ENCODE data around the gene ZNF883. TPM values are rescaled to one million over a fixed set of nuclear protein-coding genes. Genes with fewer than 3 reads are reported as not detected.

Gene ZNF883
- total and polyA plus RNA-seq, 4 donors = 0.03 to 0.23 (median 0.10) TPM

DNA sequence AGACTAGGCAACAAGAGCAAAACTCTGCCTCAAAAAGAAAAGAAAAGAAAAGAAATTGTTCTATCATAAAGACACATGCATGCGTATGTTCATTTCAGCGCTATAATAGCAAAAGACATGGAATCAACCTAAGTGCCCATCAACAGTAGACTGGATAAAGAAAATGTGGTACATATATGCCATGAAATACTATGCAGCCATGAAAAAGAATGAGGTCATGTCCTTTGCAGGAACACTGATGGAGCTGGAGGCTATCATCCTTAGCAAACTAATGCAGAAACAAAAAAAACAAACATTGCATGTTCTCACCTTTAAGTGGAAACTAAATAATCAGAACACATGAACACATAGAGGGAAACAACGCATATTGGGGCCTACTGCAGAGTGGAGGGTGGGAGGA, 6.3 kb upstream of the ZNF883 start (continued):
- TF ChIP-seq GABPA (IDR thresholded peaks at IDR 0.05 in 1 of 2, conservative IDR thresholded peaks at IDR 0.05 in 1 of 2) = no peak
- TF ChIP-seq, protein P1, sequence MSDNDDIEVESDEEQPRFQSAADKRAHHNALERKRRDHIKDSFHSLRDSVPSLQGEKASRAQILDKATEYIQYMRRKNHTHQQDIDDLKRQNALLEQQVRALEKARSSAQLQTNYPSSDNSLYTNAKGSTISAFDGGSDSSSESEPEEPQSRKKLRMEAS (IDR thresholded peaks at IDR 0.05) = no peak
- TF ChIP-seq, protein P2, sequence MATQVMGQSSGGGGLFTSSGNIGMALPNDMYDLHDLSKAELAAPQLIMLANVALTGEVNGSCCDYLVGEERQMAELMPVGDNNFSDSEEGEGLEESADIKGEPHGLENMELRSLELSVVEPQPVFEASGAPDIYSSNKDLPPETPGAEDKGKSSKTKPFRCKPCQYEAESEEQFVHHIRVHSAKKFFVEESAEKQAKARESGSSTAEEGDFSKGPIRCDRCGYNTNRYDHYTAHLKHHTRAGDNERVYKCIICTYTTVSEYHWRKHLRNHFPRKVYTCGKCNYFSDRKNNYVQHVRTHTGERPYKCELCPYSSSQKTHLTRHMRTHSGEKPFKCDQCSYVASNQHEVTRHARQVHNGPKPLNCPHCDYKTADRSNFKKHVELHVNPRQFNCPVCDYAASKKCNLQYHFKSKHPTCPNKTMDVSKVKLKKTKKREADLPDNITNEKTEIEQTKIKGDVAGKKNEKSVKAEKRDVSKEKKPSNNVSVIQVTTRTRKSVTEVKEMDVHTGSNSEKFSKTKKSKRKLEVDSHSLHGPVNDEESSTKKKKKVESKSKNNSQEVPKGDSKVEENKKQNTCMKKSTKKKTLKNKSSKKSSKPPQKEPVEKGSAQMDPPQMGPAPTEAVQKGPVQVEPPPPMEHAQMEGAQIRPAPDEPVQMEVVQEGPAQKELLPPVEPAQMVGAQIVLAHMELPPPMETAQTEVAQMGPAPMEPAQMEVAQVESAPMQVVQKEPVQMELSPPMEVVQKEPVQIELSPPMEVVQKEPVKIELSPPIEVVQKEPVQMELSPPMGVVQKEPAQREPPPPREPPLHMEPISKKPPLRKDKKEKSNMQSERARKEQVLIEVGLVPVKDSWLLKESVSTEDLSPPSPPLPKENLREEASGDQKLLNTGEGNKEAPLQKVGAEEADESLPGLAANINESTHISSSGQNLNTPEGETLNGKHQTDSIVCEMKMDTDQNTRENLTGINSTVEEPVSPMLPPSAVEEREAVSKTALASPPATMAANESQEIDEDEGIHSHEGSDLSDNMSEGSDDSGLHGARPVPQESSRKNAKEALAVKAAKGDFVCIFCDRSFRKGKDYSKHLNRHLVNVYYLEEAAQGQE (IDR thresholded peaks at IDR 0.05) = no peak

DNA sequence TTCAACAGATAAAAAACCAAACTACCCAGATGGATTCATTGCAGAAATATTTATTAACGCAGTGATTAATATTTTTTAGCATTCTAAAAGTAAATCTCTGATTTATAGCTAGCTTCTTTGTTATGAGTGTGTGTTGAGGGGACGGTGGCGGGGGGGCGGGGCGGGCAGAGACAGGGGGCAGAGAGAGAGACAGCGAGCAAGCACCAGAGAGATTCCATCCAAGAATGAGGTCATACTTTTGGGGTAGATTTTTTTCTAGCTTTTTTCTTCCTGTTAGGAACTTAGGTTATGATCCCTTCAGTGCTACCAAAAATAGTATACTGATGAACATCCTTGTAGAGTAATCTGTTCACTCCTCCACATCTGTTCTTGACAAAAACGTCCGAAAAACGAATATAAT, 500 bp upstream of the ZNF883 start:
- Histone ChIP-seq H3K4me3 (ENCODE audit: low read depth in 1 of 3, low read length in 3 of 3) (no peak overlapping the region), H3K9me3 (ENCODE audit: control insufficient read depth in 4 of 4, low read length in 3 of 4) (peaks cover 5 to 27% (median 14%) of the 10 kb centered on the region in 4 donors), H3K27me3 (ENCODE audit: control insufficient read depth in 4 of 4, insufficient read depth in 4 of 4, low read length in 3 of 4) (peaks cover 0 to 3% (median 0%) of the 10 kb centered on the region in 4 donors), H3K36me3 (ENCODE audit: control insufficient read depth in 4 of 4, insufficient read depth in 3 of 4, low read depth in 1 of 4, low read length in 3 of 4) (no peaks in the 10 kb centered on the region), H3K9ac (ENCODE audit: low read depth in 1 of 2, low read length in 2 of 2) (no peak overlapping the region), H3K4me1 (ENCODE audit: control insufficient read depth in 4 of 4, insufficient read depth in 4 of 4, low read length in 3 of 4) (no peaks in the 10 kb centered on the region), H3K27ac (ENCODE audit: low read depth in 1 of 2, low read length in 2 of 2) (no peak overlapping the region)
- no peak for DNase-seq (ENCODE audit: low spot score)
- TF ChIP-seq JUND (IDR thresholded peaks at IDR 0.05) (no peak), HNF4G (IDR thresholded peaks at IDR 0.05) (no peak)
- WGBS = 26% methylated on average over 9 of the region's 9 CpGs

DNA sequence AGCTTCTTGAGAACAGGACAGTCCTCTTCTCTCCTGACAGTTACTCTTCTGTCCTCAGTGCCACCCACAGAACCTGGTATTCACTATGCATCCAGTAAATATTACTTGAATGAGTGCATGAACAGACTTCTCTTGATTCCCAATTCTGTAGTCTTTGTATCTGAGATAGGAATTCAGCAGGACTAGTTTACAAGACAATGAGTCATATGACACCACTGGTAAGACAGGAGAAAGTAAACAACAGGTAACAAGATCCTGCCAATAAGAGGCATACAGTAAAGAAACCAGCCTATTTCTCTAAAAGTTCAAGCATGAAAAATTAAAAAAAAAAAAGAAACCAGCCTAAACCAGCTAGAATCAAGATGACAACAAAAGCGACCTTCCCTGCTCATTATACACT, 6.2 kb downstream of the ZNF883 start:
- no peak for DNase-seq (ENCODE audit: low spot score)
- WGBS = 28% methylated on average over 1 of the region's 1 CpG
- Histone ChIP-seq H3K4me3 (ENCODE audit: low read depth in 1 of 3, low read length in 3 of 3) (no peak overlapping the region), H3K9ac (ENCODE audit: low read depth in 1 of 2, low read length in 2 of 2) (no peak overlapping the region), H3K27me3 (ENCODE audit: control insufficient read depth in 4 of 4, insufficient read depth in 4 of 4, low read length in 3 of 4) (no peaks in the 10 kb centered on the region), H3K36me3 (ENCODE audit: control insufficient read depth in 4 of 4, insufficient read depth in 3 of 4, low read depth in 1 of 4, low read length in 3 of 4) (peaks cover 0 to 2% (median 0%) of the 10 kb centered on the region in 4 donors), H3K4me1 (ENCODE audit: control insufficient read depth in 4 of 4, insufficient read depth in 4 of 4, low read length in 3 of 4) (no peaks in the 10 kb centered on the region), H3K9me3 (ENCODE audit: control insufficient read depth in 4 of 4, low read length in 3 of 4) (peaks cover 8 to 45% (median 30%) of the 10 kb centered on the region in 4 donors), H3K27ac (ENCODE audit: low read depth in 1 of 2, low read length in 2 of 2) (no peak overlapping the region)
- TF ChIP-seq EGR1 (IDR thresholded peaks at IDR 0.05; ENCODE audit: low read depth in 2 of 2) (no peak), RXRA (IDR thresholded peaks at IDR 0.05) (no peak), HNF4A (conservative IDR thresholded peaks at IDR 0.05) (no peak), SP1 (IDR thresholded peaks at IDR 0.05) (no peak), FOXA2 (IDR thresholded peaks at IDR 0.05) (no peak), FOXA1 (IDR thresholded peaks at IDR 0.05) (no peak), JUND (IDR thresholded peaks at IDR 0.05) (no peak), HNF4G (IDR thresholded peaks at IDR 0.05) (no peak), YY1 (IDR thresholded peaks at IDR 0.05) (no peak), RAD21 (IDR thresholded peaks at IDR 0.05) (no peak)
- TF ChIP-seq, protein P2 (IDR thresholded peaks at IDR 0.05) = no peak
- TF ChIP-seq, protein P3, sequence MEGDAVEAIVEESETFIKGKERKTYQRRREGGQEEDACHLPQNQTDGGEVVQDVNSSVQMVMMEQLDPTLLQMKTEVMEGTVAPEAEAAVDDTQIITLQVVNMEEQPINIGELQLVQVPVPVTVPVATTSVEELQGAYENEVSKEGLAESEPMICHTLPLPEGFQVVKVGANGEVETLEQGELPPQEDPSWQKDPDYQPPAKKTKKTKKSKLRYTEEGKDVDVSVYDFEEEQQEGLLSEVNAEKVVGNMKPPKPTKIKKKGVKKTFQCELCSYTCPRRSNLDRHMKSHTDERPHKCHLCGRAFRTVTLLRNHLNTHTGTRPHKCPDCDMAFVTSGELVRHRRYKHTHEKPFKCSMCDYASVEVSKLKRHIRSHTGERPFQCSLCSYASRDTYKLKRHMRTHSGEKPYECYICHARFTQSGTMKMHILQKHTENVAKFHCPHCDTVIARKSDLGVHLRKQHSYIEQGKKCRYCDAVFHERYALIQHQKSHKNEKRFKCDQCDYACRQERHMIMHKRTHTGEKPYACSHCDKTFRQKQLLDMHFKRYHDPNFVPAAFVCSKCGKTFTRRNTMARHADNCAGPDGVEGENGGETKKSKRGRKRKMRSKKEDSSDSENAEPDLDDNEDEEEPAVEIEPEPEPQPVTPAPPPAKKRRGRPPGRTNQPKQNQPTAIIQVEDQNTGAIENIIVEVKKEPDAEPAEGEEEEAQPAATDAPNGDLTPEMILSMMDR (IDR thresholded peaks at IDR 0.05; ENCODE audit: low read depth, low read length, missing input control) = no peak
- TF ChIP-seq, protein P1 (IDR thresholded peaks at IDR 0.05) = no peak
- TF ChIP-seq, protein P4, sequence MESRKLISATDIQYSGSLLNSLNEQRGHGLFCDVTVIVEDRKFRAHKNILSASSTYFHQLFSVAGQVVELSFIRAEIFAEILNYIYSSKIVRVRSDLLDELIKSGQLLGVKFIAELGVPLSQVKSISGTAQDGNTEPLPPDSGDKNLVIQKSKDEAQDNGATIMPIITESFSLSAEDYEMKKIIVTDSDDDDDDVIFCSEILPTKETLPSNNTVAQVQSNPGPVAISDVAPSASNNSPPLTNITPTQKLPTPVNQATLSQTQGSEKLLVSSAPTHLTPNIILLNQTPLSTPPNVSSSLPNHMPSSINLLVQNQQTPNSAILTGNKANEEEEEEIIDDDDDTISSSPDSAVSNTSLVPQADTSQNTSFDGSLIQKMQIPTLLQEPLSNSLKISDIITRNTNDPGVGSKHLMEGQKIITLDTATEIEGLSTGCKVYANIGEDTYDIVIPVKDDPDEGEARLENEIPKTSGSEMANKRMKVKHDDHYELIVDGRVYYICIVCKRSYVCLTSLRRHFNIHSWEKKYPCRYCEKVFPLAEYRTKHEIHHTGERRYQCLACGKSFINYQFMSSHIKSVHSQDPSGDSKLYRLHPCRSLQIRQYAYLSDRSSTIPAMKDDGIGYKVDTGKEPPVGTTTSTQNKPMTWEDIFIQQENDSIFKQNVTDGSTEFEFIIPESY (IDR thresholded peaks at IDR 0.05) = no peak
